Measurements from ENCODE around the gene OR8D4. TPM values are rescaled to one million over a fixed set of nuclear protein-coding genes. Genes with fewer than 3 reads are reported as not detected.

The OR8D4 gene
- total and polyA plus RNA-seq, 4 donors, result 0.14 TPM; not detected in 3

DNA sequence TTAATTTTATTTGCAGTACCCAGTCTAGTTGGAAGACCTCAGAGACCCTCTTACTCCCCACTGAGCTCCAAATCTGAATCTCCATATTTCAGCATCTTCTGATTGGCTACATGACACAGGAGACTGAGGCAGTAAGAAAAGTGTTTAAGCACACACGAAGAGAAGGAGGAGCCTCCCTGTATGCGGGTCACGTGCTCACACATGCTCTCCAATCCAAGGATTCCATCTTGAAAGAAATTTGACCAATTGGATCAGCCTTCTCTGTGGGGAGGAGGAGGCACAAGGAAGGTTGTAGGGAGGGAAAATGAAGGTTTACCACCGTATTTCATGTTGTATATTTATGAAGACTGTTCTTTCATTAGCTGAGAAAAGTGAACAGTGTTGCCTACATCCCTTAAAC lies 40.4 kb downstream of the OR8D4 start:
- Histone ChIP-seq H3K36me3 (ENCODE audit: control insufficient read depth in 4 of 4, insufficient read depth in 3 of 4, low read depth in 1 of 4, low read length in 3 of 4) (no peaks in the 10 kb centered on the region), H3K27me3 (ENCODE audit: control insufficient read depth in 4 of 4, insufficient read depth in 4 of 4, low read length in 3 of 4) (no peaks in the 10 kb centered on the region), H3K9me3 (ENCODE audit: control insufficient read depth in 4 of 4, low read length in 3 of 4) (peaks cover 0 to 2% (median 0%) of the 10 kb centered on the region in 4 donors), H3K9ac (ENCODE audit: low read depth in 1 of 2, low read length in 2 of 2) (no peak overlapping the region), H3K27ac (ENCODE audit: low read depth in 1 of 2, low read length in 2 of 2) (no peak overlapping the region), H3K4me3 (ENCODE audit: low read depth in 1 of 3, low read length in 3 of 3) (no peak overlapping the region), H3K4me1 (ENCODE audit: control insufficient read depth in 4 of 4, insufficient read depth in 4 of 4, low read length in 3 of 4) (no peaks in the 10 kb centered on the region)
- TF ChIP-seq RAD21 (IDR thresholded peaks at IDR 0.05), result no peak
- no peak for TF ChIP-seq RXRA (IDR thresholded peaks at IDR 0.05)
- no peak for TF ChIP-seq FOXA1 (IDR thresholded peaks at IDR 0.05)
- TF ChIP-seq FOXA2 (IDR thresholded peaks at IDR 0.05), result no peak
- no peak for TF ChIP-seq HNF4A (conservative IDR thresholded peaks at IDR 0.05)
- no peak for TF ChIP-seq HNF4G (IDR thresholded peaks at IDR 0.05)
- no peak for TF ChIP-seq JUND (IDR thresholded peaks at IDR 0.05)
- no peak for TF ChIP-seq GABPA (IDR thresholded peaks at IDR 0.05 in 1 of 2, conservative IDR thresholded peaks at IDR 0.05 in 1 of 2)
- no peak for TF ChIP-seq TAF1 (conservative IDR thresholded peaks at IDR 0.05)
- TF ChIP-seq, protein P1, sequence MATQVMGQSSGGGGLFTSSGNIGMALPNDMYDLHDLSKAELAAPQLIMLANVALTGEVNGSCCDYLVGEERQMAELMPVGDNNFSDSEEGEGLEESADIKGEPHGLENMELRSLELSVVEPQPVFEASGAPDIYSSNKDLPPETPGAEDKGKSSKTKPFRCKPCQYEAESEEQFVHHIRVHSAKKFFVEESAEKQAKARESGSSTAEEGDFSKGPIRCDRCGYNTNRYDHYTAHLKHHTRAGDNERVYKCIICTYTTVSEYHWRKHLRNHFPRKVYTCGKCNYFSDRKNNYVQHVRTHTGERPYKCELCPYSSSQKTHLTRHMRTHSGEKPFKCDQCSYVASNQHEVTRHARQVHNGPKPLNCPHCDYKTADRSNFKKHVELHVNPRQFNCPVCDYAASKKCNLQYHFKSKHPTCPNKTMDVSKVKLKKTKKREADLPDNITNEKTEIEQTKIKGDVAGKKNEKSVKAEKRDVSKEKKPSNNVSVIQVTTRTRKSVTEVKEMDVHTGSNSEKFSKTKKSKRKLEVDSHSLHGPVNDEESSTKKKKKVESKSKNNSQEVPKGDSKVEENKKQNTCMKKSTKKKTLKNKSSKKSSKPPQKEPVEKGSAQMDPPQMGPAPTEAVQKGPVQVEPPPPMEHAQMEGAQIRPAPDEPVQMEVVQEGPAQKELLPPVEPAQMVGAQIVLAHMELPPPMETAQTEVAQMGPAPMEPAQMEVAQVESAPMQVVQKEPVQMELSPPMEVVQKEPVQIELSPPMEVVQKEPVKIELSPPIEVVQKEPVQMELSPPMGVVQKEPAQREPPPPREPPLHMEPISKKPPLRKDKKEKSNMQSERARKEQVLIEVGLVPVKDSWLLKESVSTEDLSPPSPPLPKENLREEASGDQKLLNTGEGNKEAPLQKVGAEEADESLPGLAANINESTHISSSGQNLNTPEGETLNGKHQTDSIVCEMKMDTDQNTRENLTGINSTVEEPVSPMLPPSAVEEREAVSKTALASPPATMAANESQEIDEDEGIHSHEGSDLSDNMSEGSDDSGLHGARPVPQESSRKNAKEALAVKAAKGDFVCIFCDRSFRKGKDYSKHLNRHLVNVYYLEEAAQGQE (IDR thresholded peaks at IDR 0.05), result no peak
- TF ChIP-seq ATF3 (IDR thresholded peaks at IDR 0.05), result no peak
- TF ChIP-seq SP1 (IDR thresholded peaks at IDR 0.05), result no peak
- no peak for TF ChIP-seq YY1 (IDR thresholded peaks at IDR 0.05)
- TF ChIP-seq, protein P2, sequence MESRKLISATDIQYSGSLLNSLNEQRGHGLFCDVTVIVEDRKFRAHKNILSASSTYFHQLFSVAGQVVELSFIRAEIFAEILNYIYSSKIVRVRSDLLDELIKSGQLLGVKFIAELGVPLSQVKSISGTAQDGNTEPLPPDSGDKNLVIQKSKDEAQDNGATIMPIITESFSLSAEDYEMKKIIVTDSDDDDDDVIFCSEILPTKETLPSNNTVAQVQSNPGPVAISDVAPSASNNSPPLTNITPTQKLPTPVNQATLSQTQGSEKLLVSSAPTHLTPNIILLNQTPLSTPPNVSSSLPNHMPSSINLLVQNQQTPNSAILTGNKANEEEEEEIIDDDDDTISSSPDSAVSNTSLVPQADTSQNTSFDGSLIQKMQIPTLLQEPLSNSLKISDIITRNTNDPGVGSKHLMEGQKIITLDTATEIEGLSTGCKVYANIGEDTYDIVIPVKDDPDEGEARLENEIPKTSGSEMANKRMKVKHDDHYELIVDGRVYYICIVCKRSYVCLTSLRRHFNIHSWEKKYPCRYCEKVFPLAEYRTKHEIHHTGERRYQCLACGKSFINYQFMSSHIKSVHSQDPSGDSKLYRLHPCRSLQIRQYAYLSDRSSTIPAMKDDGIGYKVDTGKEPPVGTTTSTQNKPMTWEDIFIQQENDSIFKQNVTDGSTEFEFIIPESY (IDR thresholded peaks at IDR 0.05), result no peak
- DNase-seq (ENCODE audit: low spot score), result no peak
- 75% methylated on average over 4 of the region's 4 CpGs for WGBS

DNA sequence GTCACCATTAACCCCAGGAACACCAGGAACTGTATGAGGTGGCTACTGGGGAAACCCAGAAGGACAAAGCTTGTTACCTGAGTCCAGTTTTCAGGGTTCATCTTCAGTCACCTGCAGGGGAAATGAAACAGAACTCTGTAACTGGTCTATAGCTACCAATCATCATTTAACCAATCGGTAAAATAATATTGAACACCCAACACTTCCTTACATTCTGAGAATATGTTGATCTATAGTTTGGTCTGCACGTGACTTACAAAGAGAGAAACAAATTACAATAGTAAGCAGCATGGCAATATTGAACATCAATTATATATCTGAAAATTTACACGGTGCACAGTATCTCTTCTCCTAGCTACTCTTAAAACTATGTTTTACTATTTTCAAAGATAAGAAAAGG lies 41.8 kb downstream of the OR8D4 start, which contains the start of gene OR6T1:
Gene OR6T1, minus strand, starts transcription at position 101 of the 400 bp plus-strand sequence. Its CDS starts 0 bp downstream, at position 101.
- Histone ChIP-seq H3K9me3 (ENCODE audit: control insufficient read depth in 4 of 4, low read length in 3 of 4) (peaks cover 0 to 2% (median 0%) of the 10 kb centered on the region in 4 donors), H3K4me1 (ENCODE audit: control insufficient read depth in 4 of 4, insufficient read depth in 4 of 4, low read length in 3 of 4) (no peaks in the 10 kb centered on the region), H3K36me3 (ENCODE audit: control insufficient read depth in 4 of 4, insufficient read depth in 3 of 4, low read depth in 1 of 4, low read length in 3 of 4) (no peaks in the 10 kb centered on the region), H3K4me3 (ENCODE audit: low read depth in 1 of 3, low read length in 3 of 3) (no peak within 1 kb of the TSS), H3K27me3 (ENCODE audit: control insufficient read depth in 4 of 4, insufficient read depth in 4 of 4, low read length in 3 of 4) (no peaks in the 10 kb centered on the region), H3K27ac (ENCODE audit: low read depth in 1 of 2, low read length in 2 of 2) (no peak within 1 kb of the TSS), H3K9ac (ENCODE audit: low read depth in 1 of 2, low read length in 2 of 2) (no peak within 1 kb of the TSS)
- WGBS, result 85% methylated on average over 3 of the region's 3 CpGs
- no peak for DNase-seq (ENCODE audit: low spot score)
- TF ChIP-seq, protein P2 (IDR thresholded peaks at IDR 0.05), result no peak
- TF ChIP-seq GABPA (IDR thresholded peaks at IDR 0.05 in 1 of 2, conservative IDR thresholded peaks at IDR 0.05 in 1 of 2), result no peak
- no peak for TF ChIP-seq RAD21 (IDR thresholded peaks at IDR 0.05)
- TF ChIP-seq SP1 (IDR thresholded peaks at IDR 0.05), result no peak
- TF ChIP-seq CTCF (IDR thresholded peaks at IDR 0.05; ENCODE audit: low read depth, low read length, missing input control), result no peak
- no peak for TF ChIP-seq YY1 (IDR thresholded peaks at IDR 0.05)
- TF ChIP-seq, protein P3, sequence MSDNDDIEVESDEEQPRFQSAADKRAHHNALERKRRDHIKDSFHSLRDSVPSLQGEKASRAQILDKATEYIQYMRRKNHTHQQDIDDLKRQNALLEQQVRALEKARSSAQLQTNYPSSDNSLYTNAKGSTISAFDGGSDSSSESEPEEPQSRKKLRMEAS (IDR thresholded peaks at IDR 0.05), result no peak
- no peak for TF ChIP-seq TAF1 (conservative IDR thresholded peaks at IDR 0.05)
- TF ChIP-seq HNF4A (conservative IDR thresholded peaks at IDR 0.05), result no peak
- TF ChIP-seq, protein P1 (IDR thresholded peaks at IDR 0.05), result no peak
- no peak for TF ChIP-seq ATF3 (IDR thresholded peaks at IDR 0.05)
- no peak for TF ChIP-seq HNF4G (IDR thresholded peaks at IDR 0.05)
- TF ChIP-seq FOXA1 (IDR thresholded peaks at IDR 0.05), result no peak
- TF ChIP-seq FOXA2 (IDR thresholded peaks at IDR 0.05), result no peak
- no peak for TF ChIP-seq JUND (IDR thresholded peaks at IDR 0.05)
- TF ChIP-seq RXRA (IDR thresholded peaks at IDR 0.05), result no peak
- TF ChIP-seq EGR1 (IDR thresholded peaks at IDR 0.05; ENCODE audit: low read depth in 2 of 2), result no peak

Data from liver (tissue), 9 donors.